Activated naive CD4-positive, alpha-beta T cell treated with Interleukin-2 at 50 U/mL for 16 hours (primary cell): ENCODE data around the gene RNF26.
A peak's percentile ranks its signal among the peaks of the same experiment; 100 is the strongest.

ENCODE experiments used
- DNase-seq: peaks from one replicate; pipeline ENCODE4 v3.0.0-alpha.2; 2020

RNF26 gene

DNA sequence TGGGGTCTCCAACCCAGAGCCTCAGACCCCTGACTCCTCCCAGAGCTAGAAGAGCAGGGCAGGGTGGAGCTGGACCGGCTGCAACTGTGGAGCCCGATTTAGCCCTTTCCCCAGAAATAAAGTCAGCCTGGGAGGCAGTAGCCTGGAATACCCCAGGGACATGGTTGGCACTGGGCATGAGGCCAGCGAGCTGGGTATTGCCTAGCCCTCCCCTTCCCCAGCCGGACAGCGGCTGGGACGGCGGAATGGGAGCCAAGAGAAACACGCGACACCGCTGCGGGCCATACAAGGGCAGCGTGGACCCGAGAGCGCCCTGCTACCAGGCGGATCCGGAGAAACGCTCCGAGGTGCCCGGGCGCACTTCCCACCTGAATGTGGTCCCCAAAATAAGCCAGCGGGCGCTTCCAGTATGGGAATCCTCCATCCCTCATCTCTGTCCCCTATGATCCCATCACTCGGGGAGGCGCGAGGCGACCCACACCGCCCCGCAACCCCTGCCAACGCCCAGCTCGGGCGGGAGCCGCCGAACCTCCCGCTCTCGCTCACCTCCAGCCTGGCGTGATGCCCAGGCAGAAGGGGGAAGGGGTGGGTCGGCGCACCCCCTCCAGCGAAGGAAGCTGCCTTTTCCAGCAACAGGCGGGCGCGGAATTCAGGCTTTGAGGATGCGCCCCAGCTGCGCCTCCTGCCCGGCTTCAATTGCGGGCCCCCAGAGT is 18.2 kb upstream of the RNF26 start:
- no peak for DNase-seq

DNA sequence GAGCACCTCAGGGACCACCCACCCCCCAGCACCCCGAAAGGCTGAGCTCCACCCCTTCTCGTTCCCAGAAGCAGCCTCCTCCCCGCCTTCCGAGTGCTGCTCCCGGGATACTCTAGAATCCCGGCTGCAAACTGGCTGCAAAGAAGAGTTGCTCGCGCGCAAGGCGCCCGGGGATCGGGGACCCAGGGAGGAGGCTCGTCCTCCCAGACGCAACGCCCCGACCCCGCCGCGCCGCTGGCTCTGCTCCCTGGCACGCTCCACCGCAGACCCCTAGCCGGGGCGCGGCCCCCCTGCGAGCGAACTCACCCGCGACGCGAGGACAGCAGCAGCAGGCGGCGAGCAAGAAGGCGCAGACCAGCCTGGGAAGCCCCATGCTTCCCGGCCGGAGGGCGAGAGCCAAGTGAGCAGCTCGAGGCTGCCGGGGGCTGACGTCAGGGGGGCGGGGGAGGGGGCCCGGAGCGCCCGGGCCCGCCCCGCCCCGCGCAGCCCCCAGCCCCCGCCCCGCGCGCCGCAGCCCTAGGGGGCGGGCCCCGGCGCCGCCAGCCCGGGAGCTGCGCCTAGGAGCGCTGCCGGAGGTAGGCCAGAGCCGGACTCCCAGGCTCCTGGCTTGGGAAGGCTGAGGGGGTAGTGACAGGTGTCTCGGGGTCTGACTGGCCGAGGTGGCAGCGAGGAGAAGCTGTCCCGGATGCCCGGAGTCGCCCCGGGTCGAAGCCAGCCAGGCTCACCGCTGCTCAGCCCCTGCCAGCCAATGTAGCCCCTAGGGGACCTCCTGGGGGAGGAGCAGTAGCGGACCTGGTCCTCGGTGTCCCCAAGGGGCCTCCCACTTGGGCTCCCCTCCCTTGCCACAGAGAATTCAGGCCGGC is 17.4 kb upstream of the RNF26 start, which contains the start of gene MCAM:
Gene MCAM (minus strand): TSS at position 402 of the 863 bp plus-strand sequence. CDS start 29 bp downstream, at position 373.
- no peak for DNase-seq

DNA sequence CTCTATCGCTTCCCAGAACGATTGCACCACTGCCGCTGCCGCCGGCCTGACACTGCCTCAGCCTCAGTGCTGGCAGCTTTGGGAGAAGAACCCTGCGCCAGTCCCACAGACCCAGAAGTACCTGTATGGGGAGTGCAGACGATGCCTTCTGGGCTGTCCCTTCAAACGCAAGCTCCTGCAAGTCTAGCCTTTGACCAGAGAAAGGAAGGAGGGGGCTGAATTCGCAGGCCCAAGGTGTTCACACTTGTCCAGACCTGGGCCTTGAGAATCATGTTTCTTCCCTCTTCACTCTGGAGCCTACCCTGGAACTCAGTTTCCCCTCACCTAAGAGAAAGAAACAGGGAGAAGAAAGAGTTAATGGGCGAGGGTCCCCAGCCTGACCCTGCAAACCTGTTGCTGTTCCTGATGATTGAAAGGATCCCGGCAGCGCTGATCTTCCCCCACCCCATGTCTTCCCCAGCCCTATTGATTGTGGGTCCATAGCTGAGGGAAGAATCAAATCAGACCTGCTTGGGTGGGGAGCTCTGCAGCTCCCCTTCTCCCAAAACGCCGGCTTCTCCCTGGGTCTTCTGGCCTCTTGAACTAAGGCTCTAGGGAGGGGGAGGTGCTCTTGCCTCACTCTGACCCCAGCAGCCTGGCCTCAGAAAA is 16.6 kb upstream of the RNF26 start:
- DNase-seq: no peak

DNA sequence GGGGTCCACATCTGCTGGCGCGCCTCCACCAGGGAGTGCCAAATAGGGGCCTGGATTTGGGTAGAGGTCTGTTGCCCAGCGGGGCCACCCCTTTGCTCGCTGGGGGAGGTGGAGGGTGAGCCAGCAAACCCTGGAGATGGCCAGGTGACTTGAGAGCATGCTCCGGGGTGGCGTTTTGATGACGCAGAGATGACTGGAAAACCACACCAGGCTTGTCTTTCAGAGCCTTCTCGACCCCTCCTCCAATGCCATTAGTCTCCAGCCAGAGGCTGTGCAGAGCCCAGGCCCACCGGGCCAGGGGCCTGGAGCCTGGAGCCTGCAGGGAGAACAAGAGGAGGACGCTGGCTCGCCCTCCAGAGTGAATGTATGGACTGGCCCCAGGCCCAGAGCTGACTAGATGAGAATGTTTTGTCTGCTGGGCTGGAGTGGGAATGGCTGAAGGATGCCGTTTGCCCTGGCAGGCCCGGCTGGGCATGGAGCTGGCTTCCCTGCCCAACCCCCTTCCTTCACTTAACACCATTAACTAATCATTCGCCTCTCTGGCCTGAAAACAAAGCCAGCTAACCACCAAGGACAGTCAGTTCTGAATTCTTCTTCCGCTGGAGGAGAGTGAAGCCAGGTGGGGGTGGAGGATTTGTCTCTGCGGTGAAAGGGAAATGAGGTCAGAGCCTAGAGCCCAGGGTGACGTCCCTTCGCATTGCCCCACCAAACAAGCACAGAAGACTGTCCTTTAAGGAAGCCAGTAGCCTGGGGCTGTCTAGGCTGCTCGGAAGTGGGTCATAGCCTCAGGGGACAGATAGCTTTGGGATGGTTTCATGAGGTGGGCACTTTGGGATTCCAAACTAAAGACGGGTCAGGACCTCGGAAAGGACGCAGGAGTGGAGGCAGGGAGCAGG is 15.8 kb upstream of the RNF26 start:
- peak; percentile 50 for DNase-seq

DNA sequence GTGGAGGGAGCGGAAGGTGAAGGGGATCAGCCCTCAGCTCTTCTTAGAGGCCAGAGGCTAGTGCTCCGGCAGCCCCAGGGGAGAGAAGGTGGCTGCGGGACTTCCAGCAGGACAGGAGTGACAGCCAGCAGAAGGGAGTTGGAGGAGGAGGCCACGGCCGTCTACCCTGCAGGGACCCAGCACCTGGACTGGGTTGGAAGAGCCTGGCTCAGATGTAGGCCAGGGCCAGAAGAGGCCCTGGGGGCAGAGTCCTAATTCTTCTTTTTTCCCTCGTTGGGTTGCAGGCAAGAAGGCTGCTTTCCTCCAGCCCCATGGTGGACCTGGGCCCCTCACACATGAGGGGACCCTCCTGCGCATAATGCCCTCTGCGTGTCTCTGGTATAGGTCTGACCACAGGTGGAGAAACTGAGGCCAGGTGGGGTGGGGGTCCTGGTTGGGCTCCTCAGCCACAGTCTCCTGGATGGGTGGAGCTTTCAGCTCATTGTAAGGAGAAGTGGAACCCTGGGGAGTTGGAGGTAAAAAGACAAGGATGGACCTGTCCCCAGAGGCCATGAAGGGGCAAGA is 15.1 kb upstream of the RNF26 start:
- no peak for DNase-seq

DNA sequence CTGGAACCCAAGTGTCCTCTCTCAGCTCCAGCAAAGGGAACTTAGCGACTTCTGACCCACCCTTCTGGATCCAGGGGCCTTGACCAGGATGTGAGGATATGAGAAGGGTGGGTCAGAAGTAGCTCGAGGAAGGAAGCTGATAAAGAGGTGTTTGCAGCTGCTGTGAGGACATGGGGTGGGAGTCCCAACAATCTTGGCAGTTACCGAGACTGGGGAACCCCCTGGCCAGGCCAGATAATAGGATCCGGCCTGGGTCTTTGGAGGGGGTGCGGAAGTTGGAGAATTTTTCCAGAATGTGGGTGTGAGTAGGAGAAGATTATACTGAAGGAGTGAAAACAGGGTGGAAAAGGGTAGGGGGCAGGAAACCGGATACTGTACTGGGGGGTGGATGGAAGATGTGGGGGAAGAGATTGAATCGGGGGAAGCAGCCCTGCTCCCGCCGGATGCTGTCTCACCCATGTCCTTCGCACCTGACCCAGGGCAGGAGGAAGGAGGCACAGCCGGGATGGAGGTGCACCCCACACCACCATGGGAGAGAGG is 14.6 kb upstream of the RNF26 start:
- no peak for DNase-seq

DNA sequence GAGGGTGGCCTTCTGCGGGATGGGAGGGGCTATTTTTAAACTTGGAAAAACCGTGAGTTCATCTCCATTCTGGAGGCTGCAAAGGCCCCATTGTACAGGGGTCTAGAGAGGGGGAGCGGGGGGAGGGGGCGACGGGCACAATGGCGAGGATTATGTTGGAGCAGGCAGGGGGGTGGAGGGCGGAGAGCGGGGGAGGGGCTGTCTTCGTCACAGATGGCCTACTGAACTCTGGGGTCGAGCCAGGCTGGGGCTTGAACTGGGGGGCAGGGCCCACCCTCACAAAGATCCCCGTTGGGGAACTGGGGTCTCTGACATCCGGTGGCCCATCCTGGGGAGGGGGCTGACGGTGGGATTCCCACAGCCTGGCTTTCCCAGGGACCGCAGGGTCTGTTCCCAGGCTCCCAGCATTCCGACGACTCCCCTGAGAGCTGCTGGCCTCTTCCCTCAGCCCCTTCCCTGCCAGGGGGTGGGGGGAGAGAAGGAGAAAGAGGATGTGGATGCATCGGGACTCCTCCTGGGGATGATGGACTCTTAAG is 14.0 kb upstream of the RNF26 start:
- no peak for DNase-seq

DNA sequence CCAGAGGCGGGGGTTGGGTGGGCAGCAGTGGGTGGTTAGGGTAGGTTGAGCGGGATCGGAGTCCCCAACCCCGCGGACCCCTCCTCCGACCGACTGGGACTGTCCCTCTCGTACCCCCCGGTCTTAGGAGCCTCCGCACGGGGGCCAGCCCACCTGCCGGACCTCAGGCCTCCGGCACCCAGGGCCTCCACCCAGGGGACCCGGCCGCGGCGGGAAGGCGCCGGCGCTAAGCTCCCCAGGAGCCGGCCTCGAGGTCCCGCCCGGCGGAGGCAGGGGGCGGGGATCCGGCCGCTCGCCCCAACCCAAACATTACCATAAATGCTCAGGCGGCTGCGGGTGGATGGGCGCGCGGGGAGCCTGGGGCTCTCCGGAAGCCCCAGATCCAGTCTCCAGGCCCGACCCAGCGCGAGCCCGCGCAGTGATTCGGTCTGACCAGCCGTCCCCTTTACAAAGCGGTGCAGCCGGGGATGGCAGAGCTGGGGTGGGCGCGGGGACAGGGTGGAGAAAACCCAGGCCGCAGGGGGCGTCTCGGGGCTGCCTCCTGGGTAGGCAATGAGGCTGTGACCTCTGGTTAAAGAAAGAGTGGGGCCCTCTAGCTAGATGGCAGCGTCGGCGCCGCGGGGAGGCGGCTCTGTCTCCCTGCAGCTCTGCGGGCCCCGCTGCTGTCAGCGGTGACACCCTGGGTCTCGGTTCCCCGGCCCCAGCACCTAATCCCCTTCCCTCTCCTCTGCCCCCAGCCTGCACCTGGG is 13.4 kb upstream of the RNF26 start:
- peak; percentile 53 for DNase-seq

DNA sequence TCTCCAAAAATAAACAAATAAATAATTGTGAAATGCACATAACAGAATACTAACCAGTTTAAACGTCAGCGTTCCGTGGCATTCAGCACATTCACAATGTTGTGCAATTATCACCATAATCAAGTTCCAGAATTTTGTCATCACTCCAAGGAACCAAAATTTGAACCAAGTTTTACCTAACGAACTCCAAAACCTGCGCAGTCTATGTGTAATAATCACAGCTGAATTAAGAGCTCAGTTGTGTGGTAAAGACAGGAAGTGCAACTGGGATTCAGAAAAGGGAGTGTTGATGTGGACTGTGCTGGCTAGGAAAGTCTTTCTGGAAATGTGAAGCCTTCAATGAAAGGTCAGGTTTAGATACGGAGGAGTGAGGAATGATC is 12.0 kb upstream of the RNF26 start:
- no peak for DNase-seq

DNA sequence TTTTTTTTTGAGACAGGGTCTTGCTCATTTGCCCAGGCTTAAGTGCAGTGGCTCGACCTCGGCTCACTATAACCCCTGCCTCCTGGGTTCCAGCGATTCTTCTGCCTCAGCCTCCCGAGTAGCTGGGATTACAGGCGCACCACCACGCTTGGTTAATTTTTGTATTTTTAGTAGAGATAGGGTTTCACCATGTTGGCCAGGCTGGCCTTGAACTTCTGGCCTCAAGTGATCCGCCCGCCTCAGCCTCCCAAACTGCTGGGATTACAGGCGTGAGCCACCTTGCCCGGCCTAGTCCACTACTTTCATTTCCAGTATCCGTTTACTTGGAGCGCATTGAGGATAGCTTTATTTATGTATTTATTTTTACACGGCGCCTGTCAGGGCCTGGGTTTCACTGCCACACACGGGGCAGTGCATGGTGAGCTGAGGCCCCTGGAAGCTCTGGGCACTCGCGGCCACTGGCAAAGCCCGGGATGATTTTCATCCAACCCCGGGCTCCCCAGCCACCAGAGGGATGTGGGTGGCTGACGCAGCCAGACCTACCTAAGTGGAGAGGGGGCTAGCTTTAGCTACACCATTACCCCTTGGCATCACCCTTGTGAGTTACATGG is 11.3 kb upstream of the RNF26 start:
- DNase-seq: no peak

DNA sequence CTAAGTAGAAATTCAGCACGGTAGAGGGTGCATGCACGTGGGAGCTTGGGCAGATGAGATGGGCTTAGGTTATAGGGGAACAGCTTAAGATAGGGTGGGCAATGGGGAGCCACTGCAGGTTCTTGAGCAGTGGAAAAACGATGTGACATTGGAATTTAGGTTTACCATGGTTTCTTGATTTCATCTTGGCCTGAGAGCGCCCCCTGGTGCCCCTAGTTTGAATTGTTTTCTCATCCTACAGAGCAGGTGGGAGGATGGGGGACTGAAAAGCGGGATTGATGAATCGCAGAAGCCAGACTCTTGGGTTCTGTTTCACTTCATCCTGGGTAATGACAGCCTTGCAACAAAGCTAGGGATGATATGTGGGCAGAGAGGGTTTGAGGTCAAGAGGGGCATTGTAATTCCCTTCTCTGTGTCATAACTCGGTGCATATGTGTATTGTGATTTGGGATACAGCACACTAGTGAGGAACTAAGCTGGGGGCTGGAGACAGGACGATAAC is 10.7 kb upstream of the RNF26 start:
- peak; percentile 80 for DNase-seq

DNA sequence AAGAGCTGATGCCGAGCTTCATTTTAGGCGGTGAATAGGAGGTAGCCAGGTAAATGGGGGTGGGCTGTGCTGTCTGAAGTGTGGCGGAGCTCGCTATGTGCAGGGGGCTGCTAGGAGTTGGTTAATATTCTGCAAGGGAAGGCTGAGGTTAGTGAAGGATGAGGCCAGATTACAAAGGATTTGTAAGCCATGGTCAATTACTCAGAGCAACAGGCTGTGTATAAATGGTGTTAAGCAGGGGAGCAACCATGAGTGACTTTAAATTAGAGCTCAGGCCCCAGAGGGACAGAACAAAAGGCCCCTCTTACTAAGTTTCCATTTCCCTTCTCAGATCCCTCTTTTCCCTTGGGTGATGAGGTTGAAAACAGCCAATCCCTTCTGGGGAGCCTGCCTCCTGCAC is 10.1 kb upstream of the RNF26 start:
- DNase-seq: no peak

DNA sequence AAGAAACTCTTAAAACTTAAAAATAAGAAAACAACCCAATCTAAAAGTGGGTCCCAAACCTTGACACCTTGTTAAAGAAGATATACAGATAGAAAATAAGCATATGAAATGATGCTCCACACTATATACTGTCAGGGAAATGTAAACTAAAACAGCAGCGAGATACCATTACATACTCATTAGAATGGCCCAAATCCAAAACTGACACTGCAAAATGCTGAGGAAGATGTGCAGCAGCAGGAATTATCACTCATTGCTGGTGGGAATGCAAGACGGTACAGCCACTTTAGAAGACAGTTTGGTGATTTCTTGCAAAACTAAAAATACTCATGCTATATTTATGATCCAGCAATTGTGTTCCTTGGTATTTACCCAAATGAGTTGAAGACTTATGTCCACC is 5.0 kb upstream of the RNF26 start:
- no peak for DNase-seq

DNA sequence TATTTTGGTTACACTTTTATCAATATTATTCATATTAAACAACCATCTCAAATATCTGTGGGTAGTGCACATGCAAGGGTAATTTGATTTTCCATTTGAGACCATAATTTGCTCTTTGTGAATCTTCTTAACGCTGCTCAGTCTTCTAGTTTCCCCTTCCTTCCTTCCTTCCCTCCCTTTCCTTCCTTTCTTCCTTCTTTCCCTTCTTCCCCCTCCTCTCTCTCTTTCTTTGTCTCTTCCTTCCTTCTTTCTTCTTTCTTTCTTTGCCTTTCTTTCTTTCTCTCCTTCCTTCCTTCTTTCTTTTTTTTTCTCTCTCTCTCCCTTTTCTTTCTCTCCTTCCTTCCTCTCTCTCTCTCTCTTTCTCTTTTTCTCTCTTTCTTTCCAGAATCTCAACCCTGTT is 4.1 kb upstream of the RNF26 start:
- DNase-seq: no peak

DNA sequence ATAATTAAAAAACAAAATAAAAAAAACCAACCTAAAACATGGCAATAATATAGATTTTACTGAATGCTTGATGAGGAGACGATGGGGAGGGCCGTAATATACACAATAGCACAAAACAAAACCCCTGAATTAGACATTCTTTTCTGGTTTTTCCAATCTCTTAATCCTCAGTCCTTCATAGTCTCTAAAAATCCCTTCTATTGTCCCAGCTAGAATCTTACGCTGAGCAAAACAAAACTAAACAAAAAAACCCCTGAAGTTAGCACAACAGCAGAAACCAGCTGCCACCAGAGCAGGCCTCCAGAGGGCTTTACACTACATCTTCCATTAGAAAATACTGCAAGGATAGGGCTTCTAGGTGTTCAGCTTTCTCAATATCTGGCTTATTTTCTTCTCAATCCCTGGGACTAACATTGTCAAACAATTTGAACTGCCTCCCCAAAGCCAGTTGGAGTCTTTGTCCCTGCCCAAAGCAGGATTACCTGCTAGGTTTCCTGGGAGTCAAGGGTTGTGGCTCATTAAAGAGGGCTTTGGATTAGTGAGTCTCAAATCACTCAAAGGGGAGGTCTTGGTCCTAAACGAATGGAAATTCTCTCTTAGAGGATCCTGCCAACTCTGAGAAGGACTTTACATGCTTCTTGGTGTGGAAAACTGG is 2.1 kb upstream of the RNF26 start:
- no peak for DNase-seq

DNA sequence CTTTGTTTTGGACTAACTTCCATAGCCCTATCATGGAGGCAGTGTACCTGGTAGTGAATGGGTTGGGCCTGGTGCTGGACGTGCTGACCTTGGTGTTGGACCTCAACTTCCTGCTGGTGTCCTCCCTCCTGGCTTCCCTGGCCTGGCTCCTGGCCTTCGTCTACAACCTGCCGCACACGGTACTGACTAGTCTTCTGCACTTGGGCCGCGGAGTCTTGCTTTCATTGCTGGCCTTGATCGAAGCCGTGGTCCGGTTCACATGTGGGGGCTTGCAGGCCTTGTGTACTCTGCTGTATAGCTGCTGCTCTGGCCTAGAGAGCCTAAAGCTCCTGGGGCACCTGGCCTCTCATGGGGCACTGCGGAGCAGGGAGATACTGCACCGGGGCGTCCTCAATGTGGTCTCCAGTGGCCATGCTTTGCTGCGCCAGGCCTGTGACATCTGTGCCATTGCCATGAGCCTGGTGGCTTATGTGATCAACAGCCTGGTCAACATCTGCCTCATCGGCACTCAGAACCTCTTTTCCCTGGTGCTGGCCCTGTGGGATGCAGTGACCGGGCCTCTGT is 846 bp downstream of the RNF26 start:
- DNase-seq: no peak

DNA sequence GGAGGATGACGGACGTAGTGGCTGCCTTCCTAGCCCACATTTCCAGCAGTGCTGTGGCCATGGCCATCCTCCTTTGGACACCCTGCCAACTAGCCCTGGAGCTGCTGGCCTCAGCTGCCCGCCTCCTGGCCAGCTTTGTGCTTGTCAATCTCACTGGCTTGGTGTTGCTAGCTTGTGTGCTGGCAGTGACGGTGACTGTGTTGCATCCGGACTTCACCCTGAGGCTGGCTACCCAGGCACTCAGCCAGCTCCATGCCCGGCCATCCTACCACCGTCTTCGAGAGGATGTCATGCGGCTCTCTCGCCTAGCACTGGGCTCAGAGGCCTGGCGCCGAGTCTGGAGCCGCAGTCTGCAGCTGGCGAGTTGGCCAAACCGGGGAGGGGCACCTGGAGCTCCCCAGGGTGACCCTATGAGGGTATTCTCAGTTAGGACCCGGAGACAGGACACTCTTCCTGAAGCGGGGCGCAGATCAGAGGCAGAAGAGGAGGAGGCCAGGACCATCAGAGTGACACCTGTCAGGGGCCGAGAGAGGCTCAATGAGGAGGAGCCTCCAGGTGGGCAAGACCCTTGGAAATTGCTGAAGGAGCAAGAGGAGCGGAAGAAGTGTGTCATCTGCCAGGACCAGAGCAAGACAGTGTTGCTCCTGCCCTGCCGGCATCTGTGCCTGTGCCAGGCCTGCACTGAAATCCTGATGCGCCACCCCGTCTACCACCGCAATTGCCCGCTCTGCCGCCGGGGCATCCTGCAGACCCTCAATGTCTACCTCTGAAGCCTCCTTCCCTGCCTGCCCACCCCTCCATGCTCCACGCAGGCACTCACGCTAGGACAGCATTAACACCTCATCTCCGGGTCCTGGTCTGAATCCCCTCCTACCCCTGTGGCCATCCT is 1.6 kb downstream of the RNF26 start:
- DNase-seq: no peak

DNA sequence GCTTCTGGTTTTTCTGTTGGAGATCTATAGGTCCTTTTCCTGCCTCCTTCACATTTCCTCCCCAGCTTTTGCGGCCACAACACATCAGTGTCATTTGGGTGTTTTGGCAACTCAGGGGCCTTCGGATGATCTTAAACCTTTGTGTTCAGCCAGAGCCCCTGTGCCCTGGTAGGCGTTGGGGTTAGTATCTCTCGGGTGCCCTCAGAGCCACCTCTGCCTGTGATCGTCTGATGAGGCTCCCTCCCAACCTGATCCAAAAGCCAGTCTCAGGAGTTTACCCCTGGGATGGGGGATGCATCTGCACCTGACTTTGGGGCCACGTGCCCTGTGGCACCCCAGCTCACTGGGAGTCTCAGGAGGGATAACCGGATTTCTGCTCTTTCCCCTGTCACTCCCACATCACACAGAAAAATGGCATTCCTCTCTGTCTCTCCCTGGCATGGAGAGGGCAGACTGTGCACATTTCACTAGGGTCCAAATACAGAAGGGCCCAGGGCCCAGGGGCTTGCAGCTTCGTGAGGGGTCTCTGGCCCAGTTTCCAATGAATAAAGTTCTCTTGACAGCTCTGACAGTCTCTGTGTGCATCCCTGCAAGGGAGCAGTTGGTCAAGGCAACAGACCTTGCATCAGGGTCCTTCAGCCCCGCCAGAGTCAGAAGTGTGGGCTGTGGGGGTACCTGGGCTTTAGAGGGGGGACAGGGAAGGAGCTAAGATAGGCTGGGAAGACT is 2.6 kb downstream of the RNF26 start:
- DNase-seq: no peak
